Stimulated activated CD8-positive, alpha-beta memory T cell treated with anti-CD3 and anti-CD28 coated beads, Interleukin-7, amount 100 ng/mL, for 24 hours (primary cell): ENCODE data around the gene CCND3.

Experiments used
- DNase-seq: peaks from one replicate; pipeline ENCODE4 v3.0.0-alpha.2; 2020; ENCODE audit warnings: low read depth

Gene CCND3

GRCh38 chr6:41921712-41921998 is 20.0 kb downstream of the CCND3 start:
- DNase-seq, result no peak

GRCh38 chr6:41920921-41921711 is 20.5 kb downstream of the CCND3 start, which contains the start of the genes BYSL and MED20:
BYSL (plus strand) TSS chr6:41921499; CDS start chr6:41921563, 64 bp downstream.
MED20 (minus strand) TSS chr6:41921139; CDS start chr6:41921018, 121 bp downstream.
- DNase-seq, result peak; percentile 90

GRCh38 chr6:41917528-41917927 is 24.1 kb downstream of the CCND3 start:
- no peak for DNase-seq

GRCh38 chr6:41914869-41915530 is 26.6 kb downstream of the CCND3 start:
- no peak for DNase-seq

GRCh38 chr6:41914343-41914742 is 27.3 kb downstream of the CCND3 start:
- DNase-seq, result no peak

- no peak for DNase-seq
These were observed 31.9 kb downstream of the CCND3 start for GRCh38 chr6:41909727-41910126.

GRCh38 chr6:41901882-41902519 is 39.6 kb downstream of the CCND3 start:
- DNase-seq, result peak; percentile 18

- DNase-seq, result no peak
These were observed 40.7 kb downstream of the CCND3 start for GRCh38 chr6:41900861-41901260.

GRCh38 chr6:41896281-41896680 is 45.3 kb downstream of the CCND3 start:
- DNase-seq, result no peak

- DNase-seq, result peak; percentile 88
These were observed 46.0 kb downstream of the CCND3 start, which contains the start of gene USP49 for GRCh38 chr6:41895300-41896233. USP49 (minus strand) TSS chr6:41895375; CDS start chr6:41806983, 88,392 bp downstream.

- peak; percentile 15 for DNase-seq
These were observed 47.0 kb downstream of the CCND3 start for GRCh38 chr6:41894366-41895299.

GRCh38 chr6:41892921-41893564 is 48.6 kb downstream of the CCND3 start:
- no peak for DNase-seq

- no peak for DNase-seq
These were observed 54.3 kb downstream of the CCND3 start for GRCh38 chr6:41887331-41887751.

- no peak for DNase-seq
These were observed 55.7 kb downstream of the CCND3 start for GRCh38 chr6:41885930-41886329.

- DNase-seq, result no peak
These were observed 56.7 kb downstream of the CCND3 start for GRCh38 chr6:41884957-41885356.
